ENCODE data around the gene RRN3. TPM values are rescaled to one million over a fixed set of nuclear protein-coding genes. Genes with fewer than 3 reads are reported as not detected.
"Not testable (repeated sequence)": the region's sequence is repeated elsewhere in the genome, so short reads cannot be mapped to it uniquely, and the experiment has no call there.

Gene RRN3
- total RNA-seq, 2 donors from 2014 or later: 42.6 to 61.6 TPM

DNA sequence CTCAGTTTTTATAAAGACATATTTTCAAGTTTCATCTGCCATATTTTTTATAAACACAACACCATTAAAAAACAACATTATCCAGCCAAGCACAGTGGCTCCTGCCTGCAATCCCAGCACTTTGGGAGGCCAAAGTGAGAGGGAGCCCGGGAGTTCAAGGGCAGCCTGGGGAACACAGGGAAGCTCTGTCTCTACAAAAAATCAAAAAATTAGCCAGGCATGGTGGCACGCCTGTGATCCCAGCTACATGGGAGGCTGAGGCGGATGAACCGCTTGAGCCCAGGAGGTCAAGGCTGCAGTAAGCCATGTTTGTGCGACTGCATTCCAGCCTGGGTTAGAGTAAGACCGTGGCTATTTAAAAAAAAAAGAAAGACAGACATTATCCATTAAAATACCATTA, 21.0 kb downstream of the RRN3 start:
- H3K4me1 Mint-ChIP-seq (ENCODE audit: low read depth in 2 of 2): peaks cover 8 to 11% of the 10 kb centered on the region in 2 donors
- H3K27ac Mint-ChIP-seq: no peak overlapping the region
- no peak overlapping the region for H3K4me3 Mint-ChIP-seq
- H3K36me3 Mint-ChIP-seq: peaks cover 13% of the 10 kb centered on the region
- no peaks in the 10 kb centered on the region for H3K27me3 Mint-ChIP-seq
- DNase-seq (ENCODE audit: low spot score) (no peak), ATAC-seq (no peak)
- no peaks in the 10 kb centered on the region for H3K9me3 Mint-ChIP-seq

GRCh38 chr16:15071916-15072769, 21.9 kb downstream of the RRN3 start:
- Mint-ChIP-seq H3K4me1 (ENCODE audit: low read depth in 2 of 2) (peaks cover 8 to 11% of the 10 kb centered on the region in 2 donors), H3K36me3 (peaks cover 13% of the 10 kb centered on the region), H3K27ac (peak overlapping the region in 1 of 2 donors; percentile 17)
- H3K9me3 Mint-ChIP-seq; H3K27me3 Mint-ChIP-seq; ATAC-seq; DNase-seq (ENCODE audit: low spot score); H3K4me3 Mint-ChIP-seq: not testable (repeated sequence)

GRCh38 chr16:15071013-15071412, 23.1 kb downstream of the RRN3 start:
- DNase-seq (ENCODE audit: low spot score); H3K27ac Mint-ChIP-seq; H3K36me3 Mint-ChIP-seq; H3K27me3 Mint-ChIP-seq; H3K4me3 Mint-ChIP-seq; ATAC-seq; H3K4me1 Mint-ChIP-seq (ENCODE audit: low read depth in 2 of 2); H3K9me3 Mint-ChIP-seq: not testable (repeated sequence)

DNA sequence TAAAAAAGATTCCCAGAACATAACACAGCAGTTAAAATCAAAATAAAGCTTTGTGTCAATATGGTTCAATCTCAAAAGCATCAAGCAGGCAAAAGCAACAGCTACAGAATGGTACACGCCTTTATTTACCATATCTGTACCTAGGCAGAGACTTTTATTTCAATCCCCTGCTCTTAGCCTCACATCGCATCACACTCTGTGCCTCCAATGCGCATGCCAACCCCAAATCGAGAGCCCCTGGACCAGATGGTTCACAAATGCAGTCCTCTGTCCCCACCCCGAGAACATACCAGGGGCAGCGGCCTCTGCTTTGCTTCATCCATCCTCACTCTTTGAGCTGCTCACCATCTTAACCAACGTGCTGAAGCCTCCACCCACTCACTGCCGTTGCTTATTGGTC, 27.4 kb downstream of the RRN3 start:
- not testable (repeated sequence) for H3K27ac Mint-ChIP-seq; ATAC-seq; H3K27me3 Mint-ChIP-seq; H3K4me3 Mint-ChIP-seq; H3K36me3 Mint-ChIP-seq; DNase-seq (ENCODE audit: low spot score); H3K9me3 Mint-ChIP-seq
- peaks cover 17 to 18% of the 10 kb centered on the region in 2 donors for H3K4me1 Mint-ChIP-seq (ENCODE audit: low read depth in 2 of 2)

GRCh38 chr16:15065961-15066360, 28.1 kb downstream of the RRN3 start:
- not testable (repeated sequence) for H3K4me3 Mint-ChIP-seq, H3K27me3 Mint-ChIP-seq, H3K9me3 Mint-ChIP-seq
- Mint-ChIP-seq H3K36me3 (peaks cover 14% of the 10 kb centered on the region), H3K27ac (peak overlapping the region in 1 of 2 donors; percentile 78), H3K4me1 (ENCODE audit: low read depth in 2 of 2) (peaks cover 19 to 25% of the 10 kb centered on the region in 2 donors)
- ATAC-seq: peak; percentile 88
- DNase-seq (ENCODE audit: low spot score): peak; percentile 65

GRCh38 chr16:15062085-15062810, 31.8 kb downstream of the RRN3 start:
- DNase-seq (ENCODE audit: low spot score); H3K9me3 Mint-ChIP-seq; H3K27me3 Mint-ChIP-seq: not testable (repeated sequence)
- H3K27ac Mint-ChIP-seq: peak overlapping the region; percentile 81 to 88
- ATAC-seq: peak; percentile 75
- peaks cover 19 to 27% of the 10 kb centered on the region in 2 donors for H3K4me1 Mint-ChIP-seq (ENCODE audit: low read depth in 2 of 2)
- H3K4me3 Mint-ChIP-seq: peak overlapping the region; percentile 40
- peaks cover 21% of the 10 kb centered on the region for H3K36me3 Mint-ChIP-seq

DNA sequence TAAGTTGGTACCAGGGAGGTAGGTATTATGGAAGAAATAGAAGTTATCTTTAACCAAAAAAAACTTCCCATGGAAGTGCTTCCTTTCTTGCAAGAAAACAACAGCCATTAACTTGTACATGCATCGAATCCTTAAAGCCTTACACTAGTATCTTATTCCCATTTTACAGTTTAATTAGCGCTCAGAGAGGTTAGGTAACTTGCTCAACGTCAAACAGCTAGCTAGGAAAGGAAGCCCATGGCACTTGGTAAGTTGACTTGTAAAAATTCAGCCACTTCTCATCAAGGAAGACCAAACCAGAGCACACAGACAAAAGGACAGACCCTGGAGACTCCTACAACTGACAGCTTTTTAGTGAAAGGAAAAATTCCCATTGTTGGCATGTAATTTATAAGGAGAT, 34.7 kb downstream of the RRN3 start:
- DNase-seq (ENCODE audit: low spot score) (no peak), ATAC-seq (no peak)
- H3K4me1 Mint-ChIP-seq (ENCODE audit: low read depth in 2 of 2): peaks cover 18 to 28% of the 10 kb centered on the region in 2 donors
- no peaks in the 10 kb centered on the region for H3K9me3 Mint-ChIP-seq
- no peak overlapping the region for H3K27ac Mint-ChIP-seq
- no peaks in the 10 kb centered on the region for H3K27me3 Mint-ChIP-seq
- no peak overlapping the region for H3K4me3 Mint-ChIP-seq
- H3K36me3 Mint-ChIP-seq: peaks cover 21% of the 10 kb centered on the region

GRCh38 chr16:15057681-15058417, 36.2 kb downstream of the RRN3 start:
- Mint-ChIP-seq H3K4me1 (ENCODE audit: low read depth in 2 of 2) (peaks cover 23 to 33% of the 10 kb centered on the region in 2 donors), H3K9me3 (no peaks in the 10 kb centered on the region), H3K27ac (no peak overlapping the region), H3K36me3 (peaks cover 21% of the 10 kb centered on the region), H3K27me3 (no peaks in the 10 kb centered on the region), H3K4me3 (no peak overlapping the region)
- no peak for ATAC-seq
- no peak for DNase-seq (ENCODE audit: low spot score)

GRCh38 chr16:15055141-15056053, 38.7 kb downstream of the RRN3 start:
- Mint-ChIP-seq H3K27ac (peak overlapping the region; percentile 41 to 84), H3K36me3 (peaks cover under 1% of the 10 kb centered on the region), H3K27me3 (no peaks in the 10 kb centered on the region), H3K9me3 (no peaks in the 10 kb centered on the region), H3K4me1 (ENCODE audit: low read depth in 2 of 2) (peaks cover 13 to 17% of the 10 kb centered on the region in 2 donors), H3K4me3 (peak overlapping the region; percentile 87)
- DNase-seq (ENCODE audit: low spot score): no peak
- ATAC-seq: peak; percentile 77 to 78

GRCh38 chr16:15054357-15055140, 39.5 kb downstream of the RRN3 start:
- no peaks in the 10 kb centered on the region for H3K9me3 Mint-ChIP-seq
- ATAC-seq: no peak
- DNase-seq (ENCODE audit: low spot score): no peak
- H3K4me3 Mint-ChIP-seq: peak overlapping the region; percentile 87
- H3K27me3 Mint-ChIP-seq: no peaks in the 10 kb centered on the region
- H3K4me1 Mint-ChIP-seq (ENCODE audit: low read depth in 2 of 2): peaks cover 13 to 17% of the 10 kb centered on the region in 2 donors
- no peaks in the 10 kb centered on the region for H3K36me3 Mint-ChIP-seq
- H3K27ac Mint-ChIP-seq: peak overlapping the region; percentile 41 to 84

- Mint-ChIP-seq H3K36me3 (no peaks in the 10 kb centered on the region), H3K27ac (peak overlapping the region in 1 of 2 donors; percentile 84), H3K4me1 (ENCODE audit: low read depth in 2 of 2) (peaks cover 13 to 17% of the 10 kb centered on the region in 2 donors), H3K27me3 (no peaks in the 10 kb centered on the region), H3K4me3 (peak overlapping the region; percentile 87), H3K9me3 (no peaks in the 10 kb centered on the region)
- no peak for ATAC-seq
- DNase-seq (ENCODE audit: low spot score): no peak
These were observed 40.2 kb downstream of the RRN3 start for GRCh38 chr16:15053904-15054303.

GRCh38 chr16:15052747-15053476, 41.2 kb downstream of the RRN3 start:
- Mint-ChIP-seq H3K27ac (no peak overlapping the region), H3K9me3 (no peaks in the 10 kb centered on the region), H3K36me3 (no peaks in the 10 kb centered on the region), H3K4me3 (no peak overlapping the region), H3K4me1 (ENCODE audit: low read depth in 2 of 2) (peaks cover 13 to 17% of the 10 kb centered on the region in 2 donors), H3K27me3 (no peaks in the 10 kb centered on the region)
- ATAC-seq (no peak), DNase-seq (ENCODE audit: low spot score) (no peak)

All from natural killer cell treated with Interleukin-12 subunit alpha and Interleukin-12 subunit beta and Interleukin-15 and Interleukin-18, amount 100 ng/mL, for 72 hours (primary cell).